Osteocyte (in vitro differentiated cells): Measurements from ENCODE around the gene TSPAN14. TPM values are rescaled to one million over a fixed set of nuclear protein-coding genes. Genes with fewer than 3 reads are reported as not detected.

Experiments used
- DNase-seq: peaks from one replicate; pipeline ENCODE4 v3.0.0; 2021; ENCODE audit warnings: mixed read lengths; ENCODE audit not compliant: unreplicated experiment; ENCODE audit errors: extremely low spot score
- H3K27ac Mint-ChIP-seq: one replicate; pipeline ENCODE4 v1.8.0; 2021; ENCODE audit warnings: mild to moderate bottlenecking, mixed read lengths; ENCODE audit not compliant: unreplicated experiment
- H3K27me3 Mint-ChIP-seq: one replicate; pipeline ENCODE4 v1.8.0; 2021; ENCODE audit warnings: mixed read lengths; ENCODE audit not compliant: unreplicated experiment
- H3K36me3 Mint-ChIP-seq: one replicate; pipeline ENCODE4 v1.8.0; 2021; ENCODE audit warnings: mixed read lengths; ENCODE audit not compliant: unreplicated experiment
- H3K4me1 Mint-ChIP-seq: one replicate; pipeline ENCODE4 v1.8.0; 2021; ENCODE audit warnings: mixed read lengths; ENCODE audit not compliant: unreplicated experiment
- H3K4me3 Mint-ChIP-seq: one replicate; pipeline ENCODE4 v1.8.0; 2021; ENCODE audit warnings: mild to moderate bottlenecking, moderate library complexity, mixed read lengths; ENCODE audit not compliant: unreplicated experiment
- H3K9me3 Mint-ChIP-seq: one replicate; pipeline ENCODE4 v1.8.0; 2021; ENCODE audit warnings: mixed read lengths; ENCODE audit not compliant: unreplicated experiment
- CTCF ChIP-seq: fragments of 200-600 bp; sonication (generic); IDR thresholded peaks from 2 replicates; pipeline ENCODE4 v1.5.0; 2021; ENCODE audit warnings: antibody characterized with exemption, mild to moderate bottlenecking, moderate library complexity
- total RNA-seq: library from RNA; stranded (reverse); gene quantifications from 2 replicates; pipeline ENCODE4 v1.2.1, GENCODE V29; 2021

The TSPAN14 gene
- total RNA-seq, 1 donor from 2014 or later: 50.7 TPM

DNA sequence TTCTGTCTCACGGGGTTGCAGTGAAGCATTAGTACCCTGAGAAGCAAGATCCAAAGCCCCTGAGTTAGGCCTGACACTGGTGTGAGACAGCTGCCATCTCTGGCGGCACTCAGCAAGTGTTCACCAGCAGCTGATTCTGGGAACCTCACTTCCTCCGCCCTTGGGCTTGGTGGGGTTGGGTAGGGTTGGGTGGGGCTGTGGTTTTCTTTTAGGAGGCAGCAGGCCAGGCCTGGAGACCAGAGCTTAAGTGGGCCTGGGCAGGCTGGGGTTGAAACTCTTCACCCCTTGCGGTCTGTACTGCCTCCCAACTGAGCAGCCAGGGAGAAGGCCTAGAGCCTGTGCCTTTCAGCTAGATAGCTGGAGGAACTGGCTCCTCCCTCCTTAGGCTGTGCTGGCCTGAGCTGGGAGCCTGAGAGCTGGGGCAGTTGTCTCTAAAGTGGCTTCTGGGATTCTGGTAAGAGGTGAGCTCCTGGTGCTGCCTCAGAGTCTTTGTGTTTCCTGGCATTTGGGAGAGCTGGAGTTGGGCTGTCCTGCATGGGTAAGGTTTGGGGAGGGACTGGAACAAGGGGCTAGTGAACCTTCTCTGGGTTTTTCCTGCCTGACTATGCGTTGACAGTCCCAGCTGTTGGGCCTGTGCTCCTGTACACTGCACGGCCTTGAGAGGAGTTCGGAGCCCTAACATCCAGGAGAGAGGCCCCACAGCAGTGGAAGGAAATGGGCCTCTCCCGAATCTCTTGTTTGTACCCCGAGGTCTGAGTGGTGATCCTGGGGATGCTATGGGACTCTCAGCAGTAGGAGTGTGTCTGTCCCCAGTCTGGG lies 5.1 kb downstream of the TSPAN14 start:
- no peaks in the 10 kb centered on the region for H3K27me3 Mint-ChIP-seq
- peaks cover 78% of the 10 kb centered on the region for H3K4me1 Mint-ChIP-seq
- peak overlapping the region; percentile 1 for H3K4me3 Mint-ChIP-seq
- TF ChIP-seq CTCF: peak; percentile 21
- no peaks in the 10 kb centered on the region for H3K36me3 Mint-ChIP-seq
- no peaks in the 10 kb centered on the region for H3K9me3 Mint-ChIP-seq
- H3K27ac Mint-ChIP-seq: peak overlapping the region; percentile 88
- DNase-seq: peak; percentile 86

GRCh38 chr10:80460399-80461207 lies 6.5 kb downstream of the TSPAN14 start:
- peak overlapping the region; percentile 58 for H3K27ac Mint-ChIP-seq
- peaks cover 84% of the 10 kb centered on the region for H3K4me1 Mint-ChIP-seq
- no peak for DNase-seq
- H3K27me3 Mint-ChIP-seq: no peaks in the 10 kb centered on the region
- H3K4me3 Mint-ChIP-seq: no peak overlapping the region
- no peak for TF ChIP-seq CTCF
- no peaks in the 10 kb centered on the region for H3K36me3 Mint-ChIP-seq
- H3K9me3 Mint-ChIP-seq: no peaks in the 10 kb centered on the region

- TF ChIP-seq CTCF: no peak
- DNase-seq: no peak
- peaks cover 80% of the 10 kb centered on the region for H3K4me1 Mint-ChIP-seq
- H3K27ac Mint-ChIP-seq: no peak overlapping the region
- no peak overlapping the region for H3K4me3 Mint-ChIP-seq
- H3K9me3 Mint-ChIP-seq: no peaks in the 10 kb centered on the region
- no peaks in the 10 kb centered on the region for H3K36me3 Mint-ChIP-seq
- H3K27me3 Mint-ChIP-seq: no peaks in the 10 kb centered on the region
These were observed 7.4 kb downstream of the TSPAN14 start for GRCh38 chr10:80461208-80462183.

DNA sequence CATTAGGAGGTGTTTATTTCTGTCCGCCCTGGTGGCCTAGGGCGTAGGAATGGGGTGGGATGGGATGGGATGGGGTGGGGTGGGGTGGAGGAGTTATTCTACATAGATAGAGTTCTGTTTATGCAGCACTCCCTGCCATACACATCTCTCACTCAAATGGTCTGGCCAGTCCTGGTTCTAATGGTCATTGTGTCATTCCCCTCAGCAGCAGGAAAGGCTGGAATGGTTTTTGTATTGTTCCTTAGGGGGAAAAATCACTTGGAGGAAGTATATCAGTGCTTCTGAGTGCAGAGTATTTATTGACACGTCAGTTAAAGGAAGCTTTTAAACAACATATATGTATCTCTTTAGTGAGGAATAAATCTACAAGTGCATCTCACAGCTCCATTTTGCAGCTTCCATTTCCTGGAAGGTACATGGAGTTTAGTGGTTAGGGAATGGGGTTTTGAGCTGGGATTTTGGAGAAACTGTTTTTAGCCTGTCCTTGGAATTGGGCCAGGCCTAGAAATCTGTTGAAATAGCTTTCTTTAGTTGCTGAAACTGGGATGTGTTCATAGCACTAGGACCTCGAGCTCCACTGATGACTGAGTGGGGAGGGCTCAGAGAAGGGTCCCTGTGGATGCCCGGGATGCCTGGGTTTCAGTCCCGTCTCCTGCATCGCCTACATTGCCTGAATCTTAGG lies 8.3 kb downstream of the TSPAN14 start:
- Mint-ChIP-seq H3K4me3 (peak overlapping the region; percentile 7), H3K27ac (peak overlapping the region; percentile 77), H3K4me1 (peaks cover 84% of the 10 kb centered on the region), H3K36me3 (no peaks in the 10 kb centered on the region), H3K27me3 (no peaks in the 10 kb centered on the region), H3K9me3 (no peaks in the 10 kb centered on the region)
- no peak for TF ChIP-seq CTCF
- DNase-seq: no peak
